ENCODE results near the gene IL17REL. TPM values are rescaled to one million over a fixed set of nuclear protein-coding genes. Genes with fewer than 3 reads are reported as not detected.

IL17REL gene
- total RNA-seq, 3 donors from 2014 or later = not detected

- H3K27me3 ChIP-seq = peaks cover 0 to 18% of the 10 kb centered on the region in 2 donors
- DNase-seq (ENCODE audit: low spot score in 2 of 2) = no peak
- intact Hi-C loops (cut with DNase I; ENCODE audit: low total_unique reads) = no loop called here
Measured at GRCh38 chr22:49998718-49999062, 13.9 kb downstream of the IL17REL start.

DNA sequence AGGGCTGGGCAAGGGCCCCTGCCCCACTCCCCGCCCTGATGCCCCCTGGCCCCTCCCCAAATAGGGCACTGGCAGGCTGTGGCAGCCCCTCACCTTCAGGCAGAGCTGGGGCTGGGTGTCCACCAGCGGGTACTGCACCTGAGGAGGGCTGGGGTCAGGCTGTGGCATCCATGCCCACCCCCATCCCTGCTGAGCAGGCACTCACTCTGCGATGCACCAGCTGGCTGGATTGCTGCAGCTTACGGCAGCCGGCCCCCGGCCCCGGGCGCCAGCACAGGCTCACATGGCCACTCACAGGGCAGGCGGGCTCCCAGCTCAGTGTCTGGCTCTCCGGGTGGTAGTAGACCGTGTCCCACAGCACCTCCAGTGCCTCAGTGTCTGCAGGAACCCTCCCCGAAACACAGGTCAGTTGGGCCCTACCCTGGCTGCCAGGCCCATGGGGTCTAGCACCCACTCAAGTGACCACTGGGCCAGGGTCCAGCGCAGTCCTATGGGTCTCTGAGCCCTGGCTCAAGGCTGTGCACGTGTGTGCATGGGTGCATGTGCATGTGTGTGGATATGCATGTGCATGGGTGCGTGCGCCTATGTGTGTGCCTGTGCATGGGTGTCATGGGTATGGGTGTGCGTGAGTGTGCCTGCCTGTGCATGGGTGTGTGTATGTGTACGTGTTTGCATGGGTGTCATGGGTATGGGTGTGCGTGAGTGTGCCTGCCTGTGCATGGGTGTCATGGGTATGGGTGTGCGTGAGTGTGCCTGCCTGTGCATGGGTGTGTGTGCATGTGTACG, 14.4 kb downstream of the IL17REL start:
- TF ChIP-seq, protein P1, sequence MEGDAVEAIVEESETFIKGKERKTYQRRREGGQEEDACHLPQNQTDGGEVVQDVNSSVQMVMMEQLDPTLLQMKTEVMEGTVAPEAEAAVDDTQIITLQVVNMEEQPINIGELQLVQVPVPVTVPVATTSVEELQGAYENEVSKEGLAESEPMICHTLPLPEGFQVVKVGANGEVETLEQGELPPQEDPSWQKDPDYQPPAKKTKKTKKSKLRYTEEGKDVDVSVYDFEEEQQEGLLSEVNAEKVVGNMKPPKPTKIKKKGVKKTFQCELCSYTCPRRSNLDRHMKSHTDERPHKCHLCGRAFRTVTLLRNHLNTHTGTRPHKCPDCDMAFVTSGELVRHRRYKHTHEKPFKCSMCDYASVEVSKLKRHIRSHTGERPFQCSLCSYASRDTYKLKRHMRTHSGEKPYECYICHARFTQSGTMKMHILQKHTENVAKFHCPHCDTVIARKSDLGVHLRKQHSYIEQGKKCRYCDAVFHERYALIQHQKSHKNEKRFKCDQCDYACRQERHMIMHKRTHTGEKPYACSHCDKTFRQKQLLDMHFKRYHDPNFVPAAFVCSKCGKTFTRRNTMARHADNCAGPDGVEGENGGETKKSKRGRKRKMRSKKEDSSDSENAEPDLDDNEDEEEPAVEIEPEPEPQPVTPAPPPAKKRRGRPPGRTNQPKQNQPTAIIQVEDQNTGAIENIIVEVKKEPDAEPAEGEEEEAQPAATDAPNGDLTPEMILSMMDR (IDR thresholded peaks at IDR 0.05) = no peak
- no peak for TF ChIP-seq POLR2A (IDR thresholded peaks at IDR 0.05)
- no peak for TF ChIP-seq POLR2AphosphoS5 (IDR thresholded peaks at IDR 0.05)
- Histone ChIP-seq H3K4me3 (no peak overlapping the region), H3K27ac (no peak overlapping the region), H3K36me3 (no peaks in the 10 kb centered on the region), H3K9me3 (no peaks in the 10 kb centered on the region), H3K27me3 (peaks cover 0 to 18% of the 10 kb centered on the region in 2 donors), H3K4me1 (no peaks in the 10 kb centered on the region)
- DNase-seq (ENCODE audit: low spot score in 2 of 2) = peak in 1 of 2 donors; percentile 28
- intact Hi-C loops (cut with DNase I; ENCODE audit: low total_unique reads) = no loop called here

More at GRCh38 chr22:49998718-49999062, 13.9 kb downstream of the IL17REL start:
- TF ChIP-seq, protein P1 (IDR thresholded peaks at IDR 0.05) = no peak
- TF ChIP-seq POLR2AphosphoS5 (IDR thresholded peaks at IDR 0.05) (no peak), POLR2A (IDR thresholded peaks at IDR 0.05) (no peak)
- Histone ChIP-seq H3K36me3 (no peaks in the 10 kb centered on the region), H3K27ac (no peak overlapping the region), H3K9me3 (no peaks in the 10 kb centered on the region), H3K4me3 (no peak overlapping the region), H3K4me1 (no peaks in the 10 kb centered on the region)

GRCh38 chr22:49997251-49997599, 15.3 kb downstream of the IL17REL start:
- no peaks in the 10 kb centered on the region for H3K4me1 ChIP-seq
- peaks cover 0 to 18% of the 10 kb centered on the region in 2 donors for H3K27me3 ChIP-seq
- no peak overlapping the region for H3K27ac ChIP-seq
- intact Hi-C loops (cut with DNase I; ENCODE audit: low total_unique reads) = no loop called here
- H3K4me3 ChIP-seq = no peak overlapping the region
- no peaks in the 10 kb centered on the region for H3K36me3 ChIP-seq
- peaks cover under 1% of the 10 kb centered on the region in 2 donors for H3K9me3 ChIP-seq
- peak in 1 of 2 donors; percentile 50 for DNase-seq (ENCODE audit: low spot score in 2 of 2)
- TF ChIP-seq, protein P1 (IDR thresholded peaks at IDR 0.05) = no peak
- no peak for TF ChIP-seq POLR2AphosphoS5 (IDR thresholded peaks at IDR 0.05)
- no peak for TF ChIP-seq POLR2A (IDR thresholded peaks at IDR 0.05)

- DNase-seq (ENCODE audit: low spot score in 2 of 2) = peak in 1 of 2 donors; percentile 45
- no peak overlapping the region for H3K4me3 ChIP-seq
- peaks cover 6% of the 10 kb centered on the region in 2 donors for H3K9me3 ChIP-seq
Measured at GRCh38 chr22:49996518-49997250, 15.9 kb downstream of the IL17REL start.

More at GRCh38 chr22:49996518-49997250, 15.9 kb downstream of the IL17REL start:
- intact Hi-C loops (cut with DNase I; ENCODE audit: low total_unique reads) = no loop called here
- Histone ChIP-seq H3K36me3 (no peaks in the 10 kb centered on the region), H3K27me3 (peaks cover 0 to 18% of the 10 kb centered on the region in 2 donors), H3K27ac (no peak overlapping the region), H3K4me1 (no peaks in the 10 kb centered on the region)
- TF ChIP-seq POLR2A (IDR thresholded peaks at IDR 0.05) (no peak), POLR2AphosphoS5 (IDR thresholded peaks at IDR 0.05) (no peak)
- TF ChIP-seq, protein P1 (IDR thresholded peaks at IDR 0.05) = no peak
